NCI-H748 (cell line): ENCODE data around the gene LPCAT3.

Experiments used
- DNase-seq: peaks from one replicate; lab custom pipeline; 2025; ENCODE audit not compliant: unreplicated experiment; lab: John Stamatoyannopoulos, UW

The LPCAT3 gene

DNA sequence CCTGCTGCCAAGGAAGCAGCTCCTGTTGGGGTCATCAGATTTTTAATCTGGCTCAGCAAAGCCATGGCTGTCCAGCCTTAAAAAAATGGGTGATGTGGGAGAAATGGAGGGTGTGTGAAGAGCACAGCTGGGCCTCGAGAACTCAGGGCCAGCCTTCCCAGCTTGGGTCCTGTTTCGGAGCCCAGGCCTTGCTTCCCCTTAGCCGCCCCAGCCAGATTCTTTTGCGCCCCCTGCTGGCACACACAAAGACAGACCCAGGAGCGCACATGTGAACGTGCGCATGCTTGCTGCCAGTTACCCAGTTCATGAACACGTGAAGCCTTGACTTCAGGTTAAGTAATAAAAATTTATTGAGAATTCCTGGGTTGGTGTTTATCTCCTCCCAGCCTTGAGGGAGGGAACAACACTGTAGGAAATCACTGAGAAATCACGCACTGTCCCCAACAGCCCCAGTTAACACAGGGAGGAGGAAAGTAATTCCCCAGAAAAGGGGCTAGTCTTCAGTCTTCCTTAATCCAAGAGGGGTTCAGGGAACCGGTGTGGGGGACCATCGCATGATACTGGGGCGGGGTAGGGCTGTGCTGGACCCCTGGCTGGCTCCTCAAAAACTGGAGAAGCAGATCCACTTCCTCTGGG is 53.1 kb downstream of the LPCAT3 start:
- DNase-seq, result peak; percentile 61

DNA sequence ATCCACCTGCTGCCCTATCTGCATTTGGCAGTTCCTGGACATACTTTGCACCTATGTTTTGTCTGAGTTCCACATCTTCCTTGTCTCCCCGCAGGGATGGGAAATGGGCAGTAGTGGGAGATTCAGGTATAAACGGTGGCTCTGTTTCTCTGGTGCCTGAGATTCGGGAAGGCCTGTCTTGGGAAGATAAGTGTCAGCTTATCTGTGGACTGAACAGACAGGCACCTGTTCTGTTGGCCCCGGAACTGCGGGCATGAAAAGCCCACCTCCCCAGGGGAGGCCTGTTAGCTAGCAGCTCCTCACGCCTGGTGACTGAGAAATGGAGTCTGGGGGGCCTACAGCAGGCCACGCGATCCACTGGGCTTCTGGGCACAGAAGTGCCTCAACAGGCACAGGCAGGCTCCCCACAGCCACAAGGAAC is 53.7 kb downstream of the LPCAT3 start:
- no peak for DNase-seq

DNA sequence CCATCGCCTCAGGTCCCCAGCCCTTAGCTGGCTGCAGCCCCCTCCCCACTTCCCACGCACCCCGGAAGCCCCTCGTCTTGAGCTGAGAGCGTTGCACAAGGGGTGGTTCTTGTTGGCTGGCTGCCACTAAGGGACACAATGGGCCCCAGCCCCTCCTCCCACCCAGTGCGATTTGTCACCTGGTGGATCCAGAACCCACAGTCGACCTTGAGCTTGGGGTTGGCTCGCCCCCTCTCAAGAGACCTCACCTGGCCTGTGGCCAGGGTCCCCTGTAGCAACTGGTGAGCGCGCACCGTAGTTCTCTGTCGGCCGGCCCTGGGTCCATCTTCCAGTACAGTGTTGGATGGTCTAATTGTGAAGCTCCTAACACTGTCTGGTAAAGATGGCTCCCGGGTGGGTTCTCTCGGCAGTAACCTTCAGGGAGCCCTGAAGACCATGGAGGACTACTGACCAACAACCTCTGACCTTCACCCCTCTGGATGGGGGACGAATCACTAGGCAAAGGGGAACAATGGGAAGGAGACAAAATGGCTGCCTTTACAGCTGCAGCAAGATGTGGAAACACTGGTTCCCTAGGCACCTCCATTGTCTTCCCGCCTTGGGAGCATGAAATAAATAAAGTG is 54.4 kb downstream of the LPCAT3 start:
- peak; percentile 6 for DNase-seq

DNA sequence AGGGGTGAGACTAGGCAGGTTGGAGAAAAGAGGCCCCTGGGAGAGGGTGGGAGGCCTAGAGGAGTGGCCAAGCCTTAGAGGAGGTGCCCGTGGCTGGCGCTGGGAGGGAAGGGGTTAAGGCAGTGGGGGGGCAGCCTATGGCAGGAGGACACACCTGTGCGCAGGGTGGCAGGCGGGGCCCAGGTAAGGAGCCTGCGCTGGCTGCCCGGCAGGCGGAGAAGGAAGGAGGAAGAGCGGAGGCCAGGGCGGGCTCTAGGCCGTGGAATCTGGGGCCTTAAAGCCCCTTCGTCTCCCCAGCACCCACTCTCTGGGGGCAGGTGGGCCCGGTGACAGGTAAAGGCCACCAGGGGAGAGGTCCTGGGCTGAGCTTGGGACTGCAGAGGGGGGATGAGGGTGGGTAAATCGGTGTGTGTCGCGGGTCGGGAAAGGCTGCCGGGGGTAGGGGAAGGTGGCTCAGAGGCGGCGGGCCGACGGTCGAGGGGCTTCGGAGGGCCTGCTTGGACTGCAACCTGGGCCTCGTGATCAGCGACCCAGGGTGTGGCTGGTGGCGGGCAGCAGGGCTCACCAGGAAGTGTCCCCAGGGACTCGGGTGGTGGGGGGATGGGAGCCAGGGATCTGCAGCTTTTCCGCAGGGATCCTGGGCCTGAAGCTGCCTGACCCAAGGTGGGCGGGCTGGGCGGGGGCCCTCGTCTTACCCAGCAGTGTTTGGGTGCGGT is 55.1 kb downstream of the LPCAT3 start:
- DNase-seq, result peak; percentile 45

DNA sequence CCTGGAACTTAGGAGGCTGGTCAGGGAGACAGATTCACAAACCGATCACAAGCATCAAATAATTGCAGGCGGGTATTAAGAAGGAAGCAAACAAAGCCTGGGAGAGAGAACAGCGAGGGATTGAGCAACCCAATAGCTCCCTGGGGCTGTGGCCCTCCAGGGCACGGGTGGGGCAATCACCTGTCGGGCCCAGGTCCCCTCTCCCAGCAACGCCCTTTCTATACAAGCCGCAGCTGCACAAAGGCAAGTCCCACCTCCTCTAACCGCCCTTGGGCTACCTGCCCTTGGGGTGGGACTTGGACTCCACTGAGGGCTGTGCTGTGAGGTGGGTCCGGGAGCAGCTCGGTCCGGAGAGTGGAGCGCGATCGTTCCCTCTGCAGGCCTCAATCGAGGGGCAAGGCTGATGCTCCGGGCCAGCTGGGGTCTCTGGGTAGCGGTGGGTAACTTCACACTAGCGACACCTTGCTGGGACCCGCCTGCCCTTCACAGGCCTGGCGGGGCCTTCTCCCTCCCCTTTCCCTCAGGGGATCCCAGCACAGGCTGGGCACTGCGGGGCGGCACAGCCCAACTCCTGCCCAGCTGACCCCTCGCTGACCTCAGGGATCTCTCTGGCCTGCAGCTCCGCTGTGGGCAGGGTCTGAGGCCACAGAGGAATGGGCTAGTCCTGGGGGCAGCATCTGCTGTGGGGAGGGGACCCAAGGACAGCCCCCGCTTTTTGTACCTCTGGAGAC is 55.8 kb downstream of the LPCAT3 start:
- DNase-seq, result peak; percentile 78

DNA sequence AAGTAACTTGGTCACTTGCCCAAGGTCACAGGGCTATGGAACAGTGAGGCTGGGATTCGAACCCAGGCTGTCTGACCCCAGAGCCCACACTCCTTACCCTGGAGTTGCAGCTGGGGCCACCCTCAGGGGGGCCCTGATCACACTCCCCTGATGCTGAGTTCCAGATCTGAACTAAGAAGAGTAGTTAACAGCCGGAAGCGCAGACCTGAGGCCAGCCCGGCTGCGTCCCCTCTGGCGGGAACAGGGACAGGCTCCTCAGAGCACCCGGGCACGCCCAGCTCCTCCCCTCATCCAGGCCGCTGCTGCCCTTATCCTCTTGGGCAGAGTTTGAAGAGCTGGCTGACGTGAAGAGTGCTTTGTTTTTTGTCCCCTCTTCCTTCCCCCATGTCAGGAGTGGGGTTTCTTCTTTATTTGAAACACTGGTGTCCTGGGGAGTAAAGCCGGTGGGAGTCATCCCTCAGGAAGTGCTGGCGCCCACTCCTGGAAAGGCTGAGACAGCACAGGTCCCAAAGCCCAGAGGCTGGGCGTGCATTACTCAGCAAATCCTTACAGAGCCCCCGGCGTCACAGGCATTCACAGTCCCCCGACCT is 56.5 kb downstream of the LPCAT3 start:
- DNase-seq, result peak; percentile 83

DNA sequence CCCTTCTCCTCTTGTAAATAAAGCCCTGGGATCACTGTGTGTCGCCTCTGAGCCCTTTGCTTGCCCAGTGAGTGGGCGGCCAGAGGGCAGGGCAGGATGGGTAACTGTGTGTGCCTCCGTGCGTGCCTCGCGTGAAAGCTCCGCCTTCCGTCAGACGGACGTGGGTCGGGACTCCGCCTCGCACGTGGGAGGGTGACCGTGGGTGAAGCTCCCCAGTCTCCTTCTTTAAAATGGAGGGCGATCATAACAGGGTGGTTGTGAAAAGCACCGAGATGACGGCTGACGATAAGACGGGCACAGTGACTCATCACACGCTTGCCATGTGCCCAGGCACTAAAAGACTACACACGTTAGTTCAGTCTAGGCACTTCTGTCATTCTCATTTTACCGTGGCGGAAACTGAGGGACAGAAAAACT is 57.0 kb downstream of the LPCAT3 start:
- DNase-seq, result no peak

DNA sequence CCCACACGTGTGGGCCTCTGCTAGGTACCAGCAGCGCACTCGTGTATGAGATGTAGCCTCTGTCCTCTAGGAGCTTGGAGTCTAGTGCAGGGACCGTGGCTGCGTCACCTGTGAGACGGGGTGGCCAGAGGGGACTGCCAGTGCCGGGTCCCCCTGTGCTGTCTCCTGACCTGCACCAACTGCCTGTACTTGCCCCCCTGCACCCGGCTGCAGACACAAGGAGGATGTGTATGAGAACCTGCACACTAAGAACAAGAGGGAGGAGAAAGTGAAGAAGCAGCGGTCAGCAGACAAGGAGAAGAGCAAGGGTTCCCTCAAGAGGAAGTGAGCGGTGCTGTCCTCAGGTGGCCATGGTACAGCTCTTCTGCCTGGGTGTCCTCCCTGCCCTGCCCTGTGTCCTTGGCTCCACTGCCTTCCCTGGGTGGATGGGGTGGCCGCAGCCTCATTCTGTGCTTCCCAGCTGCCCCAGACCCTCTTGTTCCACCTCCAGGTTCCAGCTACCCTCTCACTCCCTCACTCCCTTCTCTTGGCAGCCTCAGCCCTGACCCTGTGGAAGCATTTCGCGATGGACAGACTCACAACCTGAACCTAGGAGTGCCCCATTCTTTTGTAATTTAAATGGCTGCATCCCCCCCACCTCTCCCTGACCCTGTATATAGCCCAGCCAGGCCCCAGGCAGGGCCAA is 57.5 kb downstream of the LPCAT3 start:
- DNase-seq, result no peak

DNA sequence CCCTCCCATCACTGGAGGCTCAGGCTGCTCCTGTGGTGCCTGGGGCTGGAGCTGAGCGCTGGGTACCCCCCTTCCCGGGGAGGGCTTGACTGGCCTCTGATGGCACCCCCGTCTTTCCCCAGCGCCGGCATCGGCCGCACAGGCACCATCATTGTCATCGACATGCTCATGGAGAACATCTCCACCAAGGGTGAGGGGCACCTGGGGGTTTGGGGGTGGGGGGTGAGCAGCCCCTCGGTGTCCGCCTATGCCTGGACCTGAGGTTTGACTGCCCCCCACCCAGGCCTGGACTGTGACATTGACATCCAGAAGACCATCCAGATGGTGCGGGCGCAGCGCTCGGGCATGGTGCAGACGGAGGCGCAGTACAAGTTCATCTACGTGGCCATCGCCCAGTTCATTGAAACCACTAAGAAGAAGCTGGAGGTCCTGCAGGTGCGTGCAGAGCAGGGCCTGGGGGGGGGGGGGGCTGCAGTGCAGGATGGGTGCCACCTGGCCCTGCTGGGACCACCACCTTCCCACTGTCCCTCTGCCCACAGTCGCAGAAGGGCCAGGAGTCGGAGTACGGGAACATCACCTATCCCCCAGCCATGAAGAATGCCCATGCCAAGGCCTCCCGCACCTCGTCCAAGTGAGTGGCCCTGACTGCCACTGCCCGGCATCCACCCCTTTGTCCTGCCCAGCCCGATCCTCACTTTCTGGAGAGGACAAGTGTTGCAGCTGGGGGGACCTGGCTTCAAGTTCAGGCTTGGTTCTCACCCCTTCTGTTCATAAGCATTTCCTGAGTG is 58.3 kb downstream of the LPCAT3 start:
- DNase-seq, result no peak

DNA sequence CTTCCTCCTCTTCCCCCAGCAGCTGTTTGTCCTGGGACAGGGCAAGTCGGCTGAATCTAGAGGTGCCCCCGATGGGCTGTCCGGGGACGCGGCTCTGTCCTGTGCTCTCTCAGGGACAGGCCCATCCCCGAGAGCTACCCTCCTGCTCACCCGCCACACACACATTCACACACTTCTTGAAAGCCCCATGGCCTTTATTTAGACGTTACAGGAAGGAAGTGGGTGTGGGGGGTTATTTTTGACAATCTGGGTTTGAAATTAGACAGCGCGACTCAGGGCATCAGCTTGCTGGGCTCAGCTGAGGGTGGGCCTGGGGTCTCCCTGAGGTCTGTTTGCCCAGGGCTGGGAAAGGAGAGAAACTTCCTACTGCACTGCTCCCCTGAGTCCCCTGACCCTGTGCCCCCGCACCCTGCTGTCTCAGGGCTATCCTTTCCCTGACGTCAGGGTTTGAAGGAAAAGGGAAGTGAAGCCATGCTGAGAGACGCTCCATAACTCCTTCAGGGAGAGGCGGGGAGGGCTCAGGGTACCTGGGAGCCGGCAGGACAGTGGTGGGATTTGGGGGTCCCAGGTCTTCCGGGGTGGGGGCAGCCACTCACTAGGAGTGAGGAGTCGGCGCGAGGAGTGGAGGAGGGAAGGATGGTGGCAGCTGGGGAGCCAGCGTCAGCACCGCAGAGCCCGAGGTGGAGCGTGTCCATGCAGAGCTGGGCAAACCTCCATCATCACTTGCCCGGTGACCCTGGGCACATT is 59.0 kb downstream of the LPCAT3 start:
- DNase-seq, result no peak

DNA sequence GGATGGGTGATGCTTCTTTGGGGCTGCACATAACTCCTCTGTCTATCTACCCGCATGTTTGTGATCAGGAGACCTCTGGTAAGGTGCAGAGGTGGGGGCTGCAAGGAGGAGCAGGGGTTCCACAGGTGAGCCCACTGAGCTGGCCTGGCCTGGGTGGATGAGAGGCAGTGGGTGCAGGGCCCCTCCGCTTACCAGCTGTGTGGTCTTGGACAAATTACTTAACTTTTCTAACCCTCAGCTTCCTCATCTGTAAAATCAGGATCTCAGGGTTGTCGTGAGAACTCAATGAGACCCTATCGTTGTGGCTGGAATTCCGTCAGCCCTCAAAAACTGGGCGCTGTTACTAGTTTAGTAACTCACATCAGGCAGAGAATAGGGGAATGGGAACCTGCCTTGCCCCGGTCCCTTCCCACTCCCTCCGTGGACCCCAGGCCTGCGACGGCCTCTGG is 59.6 kb downstream of the LPCAT3 start:
- no peak for DNase-seq

DNA sequence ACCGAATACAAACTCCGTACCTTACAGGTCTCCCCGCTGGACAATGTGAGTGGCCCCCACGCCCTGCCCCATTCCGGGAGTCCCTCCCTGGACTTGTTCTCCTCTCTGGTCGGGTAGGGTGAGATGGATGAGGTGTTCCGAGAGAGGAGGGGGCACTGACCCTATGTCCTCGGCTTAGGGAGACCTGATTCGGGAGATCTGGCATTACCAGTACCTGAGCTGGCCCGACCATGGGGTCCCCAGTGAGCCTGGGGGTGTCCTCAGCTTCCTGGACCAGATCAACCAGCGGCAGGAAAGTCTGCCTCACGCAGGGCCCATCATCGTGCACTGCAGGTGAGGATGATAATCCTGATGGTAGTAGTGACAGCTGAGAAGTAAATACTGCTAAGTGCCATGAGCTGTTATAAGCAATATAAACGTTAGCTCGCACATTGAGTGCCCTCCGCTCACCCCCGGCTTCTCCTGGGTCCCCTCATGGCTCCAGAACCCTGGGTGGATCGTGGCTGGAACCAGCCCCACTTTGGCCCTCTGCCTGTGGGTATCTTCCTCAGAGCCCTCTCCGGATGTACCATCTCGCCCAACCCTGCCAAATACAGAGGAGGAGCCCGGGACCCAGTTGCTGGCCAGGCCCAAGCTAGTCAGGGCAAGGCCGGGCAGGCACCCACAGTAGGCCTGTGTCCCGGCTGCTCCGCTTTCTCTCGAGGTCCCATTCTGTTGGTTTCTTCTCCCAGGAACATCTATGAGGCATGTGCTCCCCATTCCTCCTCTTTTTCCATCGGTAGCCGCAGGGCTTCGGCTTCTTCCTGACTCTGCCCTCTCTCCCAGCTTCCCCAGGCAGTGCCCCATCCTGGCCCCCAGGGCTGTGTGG is 60.3 kb downstream of the LPCAT3 start:
- DNase-seq, result no peak

DNA sequence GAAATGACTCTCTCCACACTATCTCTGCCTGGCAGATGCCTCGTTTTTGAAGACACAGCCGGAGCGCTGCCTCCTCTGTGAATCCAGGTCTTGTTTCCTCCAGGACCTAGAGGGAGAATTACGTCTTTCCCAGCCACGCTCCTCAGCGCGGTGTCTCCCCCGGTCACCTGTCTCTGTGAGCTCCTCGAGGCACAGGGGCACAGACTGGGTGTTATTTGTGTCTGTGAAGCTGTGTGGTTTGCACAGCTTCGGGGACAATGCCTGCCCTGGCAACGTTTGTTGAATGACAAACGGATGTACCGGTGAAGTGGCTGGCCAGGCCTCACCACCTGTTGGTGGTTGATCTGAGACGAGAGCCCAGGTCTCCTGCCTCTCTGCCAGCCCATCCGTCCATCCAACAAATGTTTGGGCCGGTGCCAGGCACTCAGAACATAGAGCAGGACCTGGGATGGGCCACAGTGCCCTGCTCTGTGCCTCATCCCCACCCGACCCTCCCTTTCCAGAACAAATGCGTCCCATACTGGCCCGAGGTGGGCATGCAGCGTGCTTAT is 61.0 kb downstream of the LPCAT3 start:
- DNase-seq, result no peak

DNA sequence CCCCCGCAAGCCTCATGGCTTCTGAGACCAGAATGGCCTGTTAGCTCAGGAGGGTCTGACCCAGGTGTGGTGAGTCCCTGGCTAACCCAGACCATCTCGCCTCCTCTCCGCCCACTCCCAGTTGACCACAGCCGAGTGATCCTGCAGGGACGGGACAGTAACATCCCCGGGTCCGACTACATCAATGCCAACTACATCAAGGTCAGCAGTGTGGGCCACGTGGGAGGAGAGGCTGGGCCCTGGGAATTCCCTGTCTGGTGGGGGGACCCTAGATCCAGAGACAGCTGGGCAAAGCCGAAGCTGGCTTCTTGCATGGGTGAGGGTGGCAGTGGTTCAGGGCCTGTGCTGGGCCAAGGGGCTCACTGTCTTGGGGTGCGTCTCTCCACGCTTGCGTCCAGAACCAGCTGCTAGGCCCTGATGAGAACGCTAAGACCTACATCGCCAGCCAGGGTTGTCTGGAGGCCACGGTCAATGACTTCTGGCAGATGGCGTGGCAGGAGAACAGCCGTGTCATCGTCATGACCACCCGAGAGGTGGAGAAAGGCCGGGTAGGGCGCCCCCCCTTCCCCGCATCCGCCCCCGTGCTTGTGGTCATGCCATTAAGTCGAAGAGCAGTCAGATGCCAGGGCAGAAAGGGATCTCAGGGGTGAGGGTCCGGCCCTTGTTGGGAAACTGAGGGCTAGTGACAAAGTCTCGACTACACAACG is 62.1 kb downstream of the LPCAT3 start:
- no peak for DNase-seq

DNA sequence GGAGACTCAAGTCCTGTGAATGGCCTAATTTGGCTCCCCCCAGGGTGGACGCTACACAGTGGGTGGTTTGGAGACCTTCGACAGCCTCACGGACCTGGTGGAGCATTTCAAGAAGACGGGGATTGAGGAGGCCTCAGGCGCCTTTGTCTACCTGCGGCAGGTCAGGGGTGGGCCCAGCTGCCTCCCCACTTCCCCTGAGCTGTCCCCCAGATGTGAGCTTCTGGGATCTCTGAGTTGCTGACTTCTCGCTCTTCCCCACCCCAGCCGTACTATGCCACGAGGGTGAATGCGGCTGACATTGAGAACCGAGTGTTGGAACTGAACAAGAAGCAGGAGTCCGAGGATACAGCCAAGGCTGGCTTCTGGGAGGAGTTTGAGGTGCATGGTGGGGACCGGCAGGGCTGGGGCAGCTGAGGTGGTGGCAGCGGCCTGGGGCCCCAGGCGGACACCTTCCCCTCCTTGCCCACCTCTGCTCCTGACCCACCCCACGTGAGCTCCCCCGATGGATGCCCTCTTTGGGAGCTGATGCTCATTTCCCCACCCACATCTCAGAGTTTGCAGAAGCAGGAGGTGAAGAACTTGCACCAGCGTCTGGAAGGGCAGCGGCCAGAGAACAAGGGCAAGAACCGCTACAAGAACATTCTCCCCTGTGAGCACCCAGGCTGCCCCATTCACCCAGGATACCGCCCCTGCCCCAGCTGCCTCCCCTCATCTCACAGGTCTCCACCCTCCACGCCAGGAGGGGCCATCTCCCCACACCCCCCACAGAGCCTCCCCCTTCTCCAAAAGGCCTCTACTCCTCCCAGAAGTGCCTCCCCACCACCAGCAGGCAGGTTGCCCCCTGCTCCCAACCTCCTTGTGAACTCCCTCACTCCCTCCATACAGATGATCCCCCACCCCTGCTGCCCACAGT is 62.9 kb downstream of the LPCAT3 start:
- DNase-seq, result no peak
